Measurements from ENCODE around the gene PLIN4. TPM values are rescaled to one million over a fixed set of nuclear protein-coding genes. Genes with fewer than 3 reads are reported as not detected.
A peak's percentile ranks its signal among the peaks of the same experiment; 100 is the strongest.

Gene PLIN4
- total RNA-seq, 2 donors from 2014 or later = 0.08 TPM; not detected in 1

- H3K9me3 Mint-ChIP-seq = no peaks in the 10 kb centered on the region
- DNase-seq (ENCODE audit: low spot score in 2 of 2) (no peak), ATAC-seq (peak in 1 of 2 donors; percentile 41)
- peak overlapping the region; percentile 4 to 84 for H3K27ac Mint-ChIP-seq
- no peaks in the 10 kb centered on the region for H3K36me3 Mint-ChIP-seq
Measured at GRCh38 chr19:4504891-4505569, 13.3 kb downstream of the PLIN4 start.

GRCh38 chr19:4504297-4504701, 14.0 kb downstream of the PLIN4 start:
- H3K36me3 Mint-ChIP-seq = no peaks in the 10 kb centered on the region
- no peaks in the 10 kb centered on the region for H3K9me3 Mint-ChIP-seq
- no peak overlapping the region for H3K27ac Mint-ChIP-seq
- DNase-seq (ENCODE audit: low spot score in 2 of 2) = no peak
- ATAC-seq = no peak

GRCh38 chr19:4503825-4504170, 14.5 kb downstream of the PLIN4 start:
- ATAC-seq (no peak), DNase-seq (ENCODE audit: low spot score in 2 of 2) (no peak)
- no peaks in the 10 kb centered on the region for H3K36me3 Mint-ChIP-seq
- no peak overlapping the region for H3K27ac Mint-ChIP-seq
- no peaks in the 10 kb centered on the region for H3K9me3 Mint-ChIP-seq

- Mint-ChIP-seq H3K9me3 (no peaks in the 10 kb centered on the region), H3K27ac (no peak overlapping the region), H3K36me3 (no peaks in the 10 kb centered on the region)
- DNase-seq (ENCODE audit: low spot score in 2 of 2) = no peak
- no peak for ATAC-seq
Measured at GRCh38 chr19:4503132-4503824, 15.0 kb downstream of the PLIN4 start.

- Mint-ChIP-seq H3K36me3 (no peaks in the 10 kb centered on the region), H3K9me3 (no peaks in the 10 kb centered on the region), H3K27ac (no peak overlapping the region)
- ATAC-seq (no peak), DNase-seq (ENCODE audit: low spot score in 2 of 2) (no peak)
Measured at GRCh38 chr19:4502282-4503131, 15.8 kb downstream of the PLIN4 start.

GRCh38 chr19:4501691-4502090, 16.6 kb downstream of the PLIN4 start:
- no peak overlapping the region for H3K27ac Mint-ChIP-seq
- DNase-seq (ENCODE audit: low spot score in 2 of 2) (no peak), ATAC-seq (no peak)
- H3K9me3 Mint-ChIP-seq = no peaks in the 10 kb centered on the region
- H3K36me3 Mint-ChIP-seq = no peaks in the 10 kb centered on the region

GRCh38 chr19:4500841-4501591, 17.3 kb downstream of the PLIN4 start:
- no peaks in the 10 kb centered on the region for H3K36me3 Mint-ChIP-seq
- ATAC-seq (no peak), DNase-seq (ENCODE audit: low spot score in 2 of 2) (no peak)
- H3K27ac Mint-ChIP-seq = no peak overlapping the region
- H3K9me3 Mint-ChIP-seq = no peaks in the 10 kb centered on the region

- ATAC-seq (no peak), DNase-seq (ENCODE audit: low spot score in 2 of 2) (no peak)
- no peaks in the 10 kb centered on the region for H3K36me3 Mint-ChIP-seq
- no peaks in the 10 kb centered on the region for H3K9me3 Mint-ChIP-seq
- H3K27ac Mint-ChIP-seq = peak overlapping the region; percentile 44 to 61
Measured at GRCh38 chr19:4499855-4500254, 18.4 kb downstream of the PLIN4 start.

GRCh38 chr19:4499318-4499717, 19.0 kb downstream of the PLIN4 start:
- no peaks in the 10 kb centered on the region for H3K9me3 Mint-ChIP-seq
- H3K27ac Mint-ChIP-seq = peak overlapping the region in 1 of 2 donors; percentile 61
- DNase-seq (ENCODE audit: low spot score in 2 of 2) (no peak), ATAC-seq (no peak)
- H3K36me3 Mint-ChIP-seq = no peaks in the 10 kb centered on the region

GRCh38 chr19:4498694-4499093, 19.6 kb downstream of the PLIN4 start:
- H3K9me3 Mint-ChIP-seq = no peaks in the 10 kb centered on the region
- no peaks in the 10 kb centered on the region for H3K36me3 Mint-ChIP-seq
- no peak for DNase-seq (ENCODE audit: low spot score in 2 of 2)
- no peak for ATAC-seq
- no peak overlapping the region for H3K27ac Mint-ChIP-seq

- ATAC-seq (no peak), DNase-seq (ENCODE audit: low spot score in 2 of 2) (no peak)
- H3K9me3 Mint-ChIP-seq = no peaks in the 10 kb centered on the region
- no peaks in the 10 kb centered on the region for H3K36me3 Mint-ChIP-seq
- no peak overlapping the region for H3K27ac Mint-ChIP-seq
Measured at GRCh38 chr19:4497770-4498389, 20.4 kb downstream of the PLIN4 start.

- no peak for ATAC-seq
- Mint-ChIP-seq H3K27ac (no peak overlapping the region), H3K36me3 (no peaks in the 10 kb centered on the region), H3K9me3 (no peaks in the 10 kb centered on the region)
- no peak for DNase-seq (ENCODE audit: low spot score in 2 of 2)
Measured at GRCh38 chr19:4496304-4496703, 22.0 kb downstream of the PLIN4 start.

- no peak for DNase-seq (ENCODE audit: low spot score in 2 of 2)
- peak in 1 of 2 donors; percentile 16 for ATAC-seq
- H3K9me3 Mint-ChIP-seq = no peaks in the 10 kb centered on the region
- H3K27ac Mint-ChIP-seq = peak overlapping the region in 1 of 2 donors; percentile 33
- no peaks in the 10 kb centered on the region for H3K36me3 Mint-ChIP-seq
Measured at GRCh38 chr19:4495471-4495870, 22.8 kb downstream of the PLIN4 start.

GRCh38 chr19:4494691-4495064, 23.6 kb downstream of the PLIN4 start:
- ATAC-seq (no peak), DNase-seq (ENCODE audit: low spot score in 2 of 2) (no peak)
- peak overlapping the region in 1 of 2 donors; percentile 41 for H3K27ac Mint-ChIP-seq
- no peaks in the 10 kb centered on the region for H3K9me3 Mint-ChIP-seq
- H3K36me3 Mint-ChIP-seq = no peaks in the 10 kb centered on the region

- no peak for ATAC-seq
- no peaks in the 10 kb centered on the region for H3K9me3 Mint-ChIP-seq
- no peak for DNase-seq (ENCODE audit: low spot score in 2 of 2)
- H3K36me3 Mint-ChIP-seq = no peaks in the 10 kb centered on the region
- no peak overlapping the region for H3K27ac Mint-ChIP-seq
Measured at GRCh38 chr19:4493929-4494690, 24.2 kb downstream of the PLIN4 start.
